ENCODE data around the gene SDK2.

GRCh38 chr17:73691321-73691766 is 47.1 kb upstream of the SDK2 start:
- no peak for TF ChIP-seq POLR2AphosphoS5 (IDR thresholded peaks at IDR 0.05; ENCODE audit: low read depth, low read length)
- TF ChIP-seq, protein P1, sequence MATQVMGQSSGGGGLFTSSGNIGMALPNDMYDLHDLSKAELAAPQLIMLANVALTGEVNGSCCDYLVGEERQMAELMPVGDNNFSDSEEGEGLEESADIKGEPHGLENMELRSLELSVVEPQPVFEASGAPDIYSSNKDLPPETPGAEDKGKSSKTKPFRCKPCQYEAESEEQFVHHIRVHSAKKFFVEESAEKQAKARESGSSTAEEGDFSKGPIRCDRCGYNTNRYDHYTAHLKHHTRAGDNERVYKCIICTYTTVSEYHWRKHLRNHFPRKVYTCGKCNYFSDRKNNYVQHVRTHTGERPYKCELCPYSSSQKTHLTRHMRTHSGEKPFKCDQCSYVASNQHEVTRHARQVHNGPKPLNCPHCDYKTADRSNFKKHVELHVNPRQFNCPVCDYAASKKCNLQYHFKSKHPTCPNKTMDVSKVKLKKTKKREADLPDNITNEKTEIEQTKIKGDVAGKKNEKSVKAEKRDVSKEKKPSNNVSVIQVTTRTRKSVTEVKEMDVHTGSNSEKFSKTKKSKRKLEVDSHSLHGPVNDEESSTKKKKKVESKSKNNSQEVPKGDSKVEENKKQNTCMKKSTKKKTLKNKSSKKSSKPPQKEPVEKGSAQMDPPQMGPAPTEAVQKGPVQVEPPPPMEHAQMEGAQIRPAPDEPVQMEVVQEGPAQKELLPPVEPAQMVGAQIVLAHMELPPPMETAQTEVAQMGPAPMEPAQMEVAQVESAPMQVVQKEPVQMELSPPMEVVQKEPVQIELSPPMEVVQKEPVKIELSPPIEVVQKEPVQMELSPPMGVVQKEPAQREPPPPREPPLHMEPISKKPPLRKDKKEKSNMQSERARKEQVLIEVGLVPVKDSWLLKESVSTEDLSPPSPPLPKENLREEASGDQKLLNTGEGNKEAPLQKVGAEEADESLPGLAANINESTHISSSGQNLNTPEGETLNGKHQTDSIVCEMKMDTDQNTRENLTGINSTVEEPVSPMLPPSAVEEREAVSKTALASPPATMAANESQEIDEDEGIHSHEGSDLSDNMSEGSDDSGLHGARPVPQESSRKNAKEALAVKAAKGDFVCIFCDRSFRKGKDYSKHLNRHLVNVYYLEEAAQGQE (IDR thresholded peaks at IDR 0.05; ENCODE audit: insufficient read depth in 1 of 2, low read depth in 2 of 2, low read length in 2 of 2) = no peak
